Endothelial cell (in vitro differentiated cells): ENCODE data around the gene CKAP4. TPM values are rescaled to one million over a fixed set of nuclear protein-coding genes. Genes with fewer than 3 reads are reported as not detected.

Experiments
- DNase-seq: peaks from one replicate; pipeline ENCODE4 v3.0.0; 2021; ENCODE audit warnings: low spot score
- H3K27ac Mint-ChIP-seq: one replicate; pipeline ENCODE4 v1.8.0; 2021; ENCODE audit warnings: mixed read lengths, inconsistent platforms; ENCODE audit not compliant: unreplicated experiment
- H3K27me3 Mint-ChIP-seq: one replicate; pipeline ENCODE4 v1.8.0; 2021; ENCODE audit warnings: mild to moderate bottlenecking, moderate library complexity, mixed read lengths, inconsistent platforms; ENCODE audit not compliant: unreplicated experiment
- H3K36me3 Mint-ChIP-seq: one replicate; pipeline ENCODE4 v1.8.0; 2021; ENCODE audit warnings: mild to moderate bottlenecking, low read depth, mixed read lengths, inconsistent platforms; ENCODE audit not compliant: unreplicated experiment
- H3K4me1 Mint-ChIP-seq: one replicate; pipeline ENCODE4 v1.8.0; 2021; ENCODE audit warnings: mild to moderate bottlenecking, mixed read lengths, inconsistent platforms; ENCODE audit not compliant: unreplicated experiment
- H3K4me3 Mint-ChIP-seq: one replicate; pipeline ENCODE4 v1.8.0; 2021; ENCODE audit warnings: mild to moderate bottlenecking, mixed read lengths, inconsistent platforms; ENCODE audit not compliant: unreplicated experiment
- H3K9me3 Mint-ChIP-seq: one replicate; pipeline ENCODE4 v1.8.0; 2021; ENCODE audit warnings: mixed read lengths, inconsistent platforms; ENCODE audit not compliant: unreplicated experiment
- total RNA-seq: library from RNA; stranded (reverse); fragmentation: NEBNext Ultra II Directional; extraction: Animal tissue kit (Norgen Biotek cat#: 25700); gene quantifications from one replicate; pipeline ENCODE4 v1.2.1, GENCODE V29; 2021; ENCODE audit not compliant: unreplicated experiment
- TF ChIP-seq, protein P1 (sequence below): fragments of 200-600 bp; sonication (generic); IDR thresholded peaks from one replicate; pipeline ENCODE4 v1.5.0; 2021; ENCODE audit warnings: antibody characterized with exemption; ENCODE audit not compliant: unreplicated experiment

The CKAP4 gene
- total RNA-seq, 1 donor from 2014 or later = 76.7 TPM

DNA sequence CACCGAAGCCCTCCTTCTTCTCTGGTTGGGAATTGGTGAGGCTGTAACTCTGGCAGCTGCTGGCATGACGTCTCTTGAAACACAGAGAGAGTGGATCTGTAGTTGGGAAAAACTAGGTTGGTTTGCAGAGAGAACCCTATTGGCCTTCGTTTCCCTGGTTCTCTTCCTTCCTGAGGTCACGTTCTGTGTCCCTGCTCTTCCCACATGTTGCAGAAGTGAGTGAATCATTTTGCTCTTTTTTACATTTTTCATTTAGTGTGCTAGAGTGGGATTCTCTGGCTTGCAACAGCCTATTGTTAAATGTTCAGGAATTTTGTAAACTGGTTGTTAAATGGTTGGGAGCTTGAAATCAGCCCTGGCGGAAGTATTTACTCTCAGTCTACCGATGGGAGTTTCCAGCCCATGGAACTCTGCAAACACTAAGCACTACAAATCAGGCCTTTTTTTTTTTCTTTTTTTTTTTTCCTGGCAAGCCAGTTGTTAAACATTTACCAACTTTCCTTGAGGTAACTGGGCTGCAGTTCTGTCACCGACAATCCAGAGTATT lies 26.8 kb upstream of the CKAP4 start:
- Mint-ChIP-seq H3K4me1 (peaks cover 4% of the 10 kb centered on the region), H3K27ac (no peak overlapping the region), H3K4me3 (no peak overlapping the region), H3K27me3 (peaks cover 5% of the 10 kb centered on the region), H3K9me3 (no peaks in the 10 kb centered on the region), H3K36me3 (no peaks in the 10 kb centered on the region)
- TF ChIP-seq, protein P1, sequence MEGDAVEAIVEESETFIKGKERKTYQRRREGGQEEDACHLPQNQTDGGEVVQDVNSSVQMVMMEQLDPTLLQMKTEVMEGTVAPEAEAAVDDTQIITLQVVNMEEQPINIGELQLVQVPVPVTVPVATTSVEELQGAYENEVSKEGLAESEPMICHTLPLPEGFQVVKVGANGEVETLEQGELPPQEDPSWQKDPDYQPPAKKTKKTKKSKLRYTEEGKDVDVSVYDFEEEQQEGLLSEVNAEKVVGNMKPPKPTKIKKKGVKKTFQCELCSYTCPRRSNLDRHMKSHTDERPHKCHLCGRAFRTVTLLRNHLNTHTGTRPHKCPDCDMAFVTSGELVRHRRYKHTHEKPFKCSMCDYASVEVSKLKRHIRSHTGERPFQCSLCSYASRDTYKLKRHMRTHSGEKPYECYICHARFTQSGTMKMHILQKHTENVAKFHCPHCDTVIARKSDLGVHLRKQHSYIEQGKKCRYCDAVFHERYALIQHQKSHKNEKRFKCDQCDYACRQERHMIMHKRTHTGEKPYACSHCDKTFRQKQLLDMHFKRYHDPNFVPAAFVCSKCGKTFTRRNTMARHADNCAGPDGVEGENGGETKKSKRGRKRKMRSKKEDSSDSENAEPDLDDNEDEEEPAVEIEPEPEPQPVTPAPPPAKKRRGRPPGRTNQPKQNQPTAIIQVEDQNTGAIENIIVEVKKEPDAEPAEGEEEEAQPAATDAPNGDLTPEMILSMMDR = no peak
- DNase-seq = no peak

DNA sequence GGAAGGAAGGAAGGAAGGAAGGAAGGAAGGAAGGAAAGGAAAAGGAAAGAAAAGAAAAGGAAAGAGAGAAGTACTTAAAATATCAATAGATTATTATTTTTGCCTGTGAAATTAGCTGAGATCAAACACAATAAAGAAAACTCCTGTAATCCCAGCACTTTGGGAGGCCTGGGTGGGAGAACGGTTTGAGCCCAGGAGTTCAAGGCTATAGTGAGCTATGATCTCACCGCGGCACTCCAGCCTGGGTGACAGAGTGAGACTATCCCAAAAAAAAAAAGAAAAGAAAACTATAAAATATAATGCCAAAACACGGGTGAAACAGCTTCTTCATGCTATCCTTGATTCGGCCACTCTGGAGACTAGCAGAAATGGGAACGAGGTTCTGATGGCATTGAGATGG lies 26.2 kb upstream of the CKAP4 start:
- no peak for DNase-seq
- Mint-ChIP-seq H3K4me3 (no peak overlapping the region), H3K36me3 (no peaks in the 10 kb centered on the region), H3K9me3 (no peaks in the 10 kb centered on the region), H3K4me1 (peaks cover 4% of the 10 kb centered on the region), H3K27ac (no peak overlapping the region), H3K27me3 (peaks cover 5% of the 10 kb centered on the region)
- TF ChIP-seq, protein P1 = no peak

DNA sequence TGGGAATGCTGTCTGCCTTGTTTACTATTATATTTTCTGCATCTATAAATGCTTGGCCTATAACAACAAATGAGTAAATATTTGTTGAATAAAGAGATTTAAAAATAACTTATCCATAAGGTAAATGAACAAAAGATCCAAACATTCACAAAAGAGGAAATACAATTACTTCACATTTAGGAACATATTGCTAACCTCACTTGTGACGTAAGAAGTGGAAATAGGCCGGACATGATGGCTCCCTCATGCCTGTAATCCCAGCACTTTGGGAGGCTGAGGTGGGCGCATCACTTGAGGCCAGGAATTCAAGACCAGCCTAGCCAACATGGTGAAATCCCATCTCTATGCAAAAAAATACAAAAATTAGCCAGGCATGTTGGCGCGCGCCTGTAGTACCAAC lies 25.7 kb upstream of the CKAP4 start:
- TF ChIP-seq, protein P1 = no peak
- Mint-ChIP-seq H3K4me1 (peaks cover 4% of the 10 kb centered on the region), H3K36me3 (no peaks in the 10 kb centered on the region), H3K9me3 (no peaks in the 10 kb centered on the region), H3K27me3 (peaks cover 5% of the 10 kb centered on the region), H3K27ac (no peak overlapping the region), H3K4me3 (no peak overlapping the region)
- no peak for DNase-seq

DNA sequence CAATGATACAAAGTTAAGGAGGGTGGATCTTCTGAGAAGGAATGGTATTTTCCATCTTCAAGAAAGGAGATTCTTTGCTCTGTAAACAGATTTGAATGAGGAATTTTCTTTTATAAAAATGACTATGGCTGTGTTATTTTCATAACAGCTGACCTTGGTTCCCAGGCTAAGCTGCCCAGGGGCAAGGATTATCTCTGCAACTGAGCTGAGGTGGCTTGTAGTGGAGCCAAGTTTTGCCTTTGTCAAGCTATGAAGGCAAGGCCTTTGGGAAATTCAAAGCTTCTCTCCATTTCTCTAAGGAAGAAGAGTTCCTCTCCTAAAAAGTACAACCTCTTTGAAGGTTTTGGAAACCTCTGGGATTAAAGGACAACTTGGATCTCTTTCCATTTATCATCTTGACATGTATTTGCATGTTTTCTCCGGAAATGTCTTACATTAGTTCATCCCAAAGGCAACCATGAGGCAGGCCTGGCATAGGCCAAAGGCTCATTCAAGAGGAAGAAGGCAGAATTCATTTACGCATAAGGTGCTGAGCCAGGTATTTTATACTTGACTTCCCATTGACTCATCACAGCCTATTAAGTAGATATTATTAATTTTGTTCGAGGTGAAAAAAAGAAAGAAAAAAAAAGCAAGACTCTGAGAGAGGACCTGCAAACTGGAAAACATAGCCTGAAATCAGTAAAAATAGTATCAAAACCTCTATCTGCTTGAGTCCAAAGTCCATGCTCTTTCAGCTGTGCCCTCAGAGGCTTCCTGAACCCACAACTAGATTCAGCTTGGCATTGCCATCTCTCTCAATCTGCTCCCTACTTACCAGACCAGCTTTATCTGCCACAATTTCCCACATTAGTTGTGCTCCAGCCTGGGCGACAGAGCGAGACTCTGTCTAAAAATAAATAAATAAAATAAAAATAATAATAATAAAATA lies 24.0 kb upstream of the CKAP4 start:
- H3K36me3 Mint-ChIP-seq = no peaks in the 10 kb centered on the region
- peaks cover 4% of the 10 kb centered on the region for H3K4me1 Mint-ChIP-seq
- no peak for DNase-seq
- H3K27ac Mint-ChIP-seq = no peak overlapping the region
- H3K27me3 Mint-ChIP-seq = peaks cover 5% of the 10 kb centered on the region
- TF ChIP-seq, protein P1 = no peak
- no peaks in the 10 kb centered on the region for H3K9me3 Mint-ChIP-seq
- H3K4me3 Mint-ChIP-seq = no peak overlapping the region
